HEK293 (cell line): ENCODE data around the gene ICE2.

Experiments
- CTCF ChIA-PET: fragments of 350-600 bp; formaldehyde crosslinking; extraction: SDS; loops from one replicate; lab custom pipeline; 2021; ENCODE audit warnings: antibody characterized with exemption; lab: Yijun Ruan, JAX
- POLR2A ChIA-PET: fragments of 300-600 bp; formaldehyde crosslinking; extraction: SDS; loops from one replicate; lab custom pipeline; 2020; ENCODE audit warnings: antibody characterized with exemption, inconsistent platforms; lab: Yijun Ruan, JAX
- H3K27ac ChIP-seq: fragments of 200-500 bp; sonication (Bioruptor generic); 2 replicates; pipeline ENCODE4 v1.5.1; 2014; ENCODE audit warnings: low read depth, low read length, control low read depth, inconsistent platforms; ENCODE audit errors: extremely low read depth
- H3K36me3 ChIP-seq, 2 experiments: fragments of 200-500 bp in 1 of 2; sonication (Bioruptor generic) in 1 of 2; 1 replicate in 1 of 2; 2 replicates in 1 of 2; pipeline ENCODE4 v1.5.1; 2014 to 2017; ENCODE audit warnings: inconsistent platforms in 2 of 2, low read length in 2 of 2; ENCODE audit not compliant: control insufficient read depth in 2 of 2, insufficient read depth in 1 of 2
- H3K4me1 ChIP-seq: fragments of 200-500 bp; sonication (Bioruptor generic); 2 replicates; pipeline ENCODE4 v1.5.1; 2014; ENCODE audit warnings: mild to moderate bottlenecking, low read length, inconsistent platforms; ENCODE audit not compliant: control insufficient read depth, insufficient read depth
- H3K4me3 ChIP-seq: 2 replicates; pipeline ENCODE4 v1.5.1; 2011; ENCODE audit warnings: low read depth, mild to moderate bottlenecking, control low read depth, low read length, moderate library complexity
- H3K9me3 ChIP-seq: fragments of 200-500 bp; sonication (Bioruptor generic); 2 replicates; pipeline ENCODE4 v1.5.1; 2014; ENCODE audit warnings: low read depth, low read length, inconsistent platforms; ENCODE audit not compliant: control insufficient read depth, insufficient read depth
- FEZF1 ChIP-seq: fragments of 450-650 bp; formaldehyde crosslinking; IDR thresholded peaks from 2 replicates; pipeline ENCODE4 v1.5.1; 2016; ENCODE audit warnings: missing biosample characterization, missing genetic modification characterization
- GFI1B ChIP-seq: fragments of 450-650 bp; formaldehyde crosslinking; IDR thresholded peaks from 2 replicates; pipeline ENCODE4 v1.5.1; 2016; ENCODE audit warnings: missing biosample characterization, missing genetic modification characterization
- GLIS2 ChIP-seq: fragments of 450-650 bp; formaldehyde crosslinking; IDR thresholded peaks from 2 replicates; pipeline ENCODE4 v1.5.1; 2016; ENCODE audit warnings: missing biosample characterization, missing genetic modification characterization
- KLF16 ChIP-seq: fragments of 450-650 bp; formaldehyde crosslinking; IDR thresholded peaks from 2 replicates; pipeline ENCODE4 v1.5.1; 2017; ENCODE audit warnings: missing biosample characterization, missing genetic modification characterization
- MZF1 ChIP-seq: fragments of 450-650 bp; formaldehyde crosslinking; IDR thresholded peaks from 2 replicates; pipeline ENCODE4 v1.5.1; 2017; ENCODE audit warnings: missing biosample characterization, missing genetic modification characterization, borderline replicate concordance
- OSR2 ChIP-seq: fragments of 450-650 bp; formaldehyde crosslinking; IDR thresholded peaks from 2 replicates; pipeline ENCODE4 v1.5.1; 2016; ENCODE audit warnings: missing biosample characterization, missing genetic modification characterization
- RBAK ChIP-seq: fragments of 450-650 bp; formaldehyde crosslinking; IDR thresholded peaks from 2 replicates; pipeline ENCODE4 v1.5.1; 2016; ENCODE audit warnings: missing biosample characterization, missing genetic modification characterization
- SCRT2 ChIP-seq: fragments of 450-650 bp; formaldehyde crosslinking; IDR thresholded peaks from 2 replicates; pipeline ENCODE4 v1.5.1; 2016; ENCODE audit warnings: missing biosample characterization, missing genetic modification characterization
- ZBTB1 ChIP-seq: fragments of 450-650 bp; formaldehyde crosslinking; IDR thresholded peaks from 2 replicates; pipeline ENCODE4 v1.5.1; 2016; ENCODE audit warnings: missing biosample characterization, missing genetic modification characterization
- ZNF169 ChIP-seq: fragments of 450-650 bp; formaldehyde crosslinking; IDR thresholded peaks from 2 replicates; pipeline ENCODE4 v1.5.1; 2016; ENCODE audit warnings: missing biosample characterization, missing genetic modification characterization
- ZNF19 ChIP-seq: fragments of 450-650 bp; formaldehyde crosslinking; IDR thresholded peaks from 2 replicates; pipeline ENCODE4; 2016; ENCODE audit warnings: missing biosample characterization, missing genetic modification characterization, low read depth
- ZNF23 ChIP-seq: fragments of 450-650 bp; formaldehyde crosslinking; IDR thresholded peaks from 2 replicates; pipeline ENCODE4 v1.5.1; 2016; ENCODE audit warnings: missing biosample characterization, missing genetic modification characterization, borderline replicate concordance
- ZNF266 ChIP-seq: fragments of 450-650 bp; formaldehyde crosslinking; IDR thresholded peaks from 2 replicates; pipeline ENCODE4 v1.5.1; 2016; ENCODE audit warnings: missing biosample characterization, missing genetic modification characterization, low read depth
- ZNF366 ChIP-seq: fragments of 450-650 bp; formaldehyde crosslinking; conservative IDR thresholded peaks from 2 replicates; pipeline ENCODE4 v1.5.1; 2016; ENCODE audit warnings: missing biosample characterization, missing genetic modification characterization
- ZNF394 ChIP-seq: fragments of 450-650 bp; formaldehyde crosslinking; IDR thresholded peaks from 2 replicates; pipeline ENCODE4 v1.5.1; 2016; ENCODE audit warnings: missing biosample characterization, missing genetic modification characterization, mild to moderate bottlenecking, moderate library complexity, borderline replicate concordance
- ZNF416 ChIP-seq: fragments of 450-650 bp; formaldehyde crosslinking; IDR thresholded peaks from 2 replicates; pipeline ENCODE4 v1.5.1; 2016; ENCODE audit warnings: missing biosample characterization, missing genetic modification characterization
- ZNF558 ChIP-seq: fragments of 450-650 bp; formaldehyde crosslinking; IDR thresholded peaks from 2 replicates; pipeline ENCODE4 v1.5.1; 2016; ENCODE audit warnings: missing biosample characterization, missing genetic modification characterization
- ZNF626 ChIP-seq: fragments of 450-650 bp; sonication (Bioruptor Pico); formaldehyde crosslinking; IDR thresholded peaks from 2 replicates; pipeline ENCODE4 v1.5.1; 2018; ENCODE audit warnings: missing biosample characterization, missing genetic modification characterization, inconsistent platforms
- ZNF768 ChIP-seq: fragments of 450-650 bp; formaldehyde crosslinking; IDR thresholded peaks from 2 replicates; pipeline ENCODE4 v1.5.1; 2018; ENCODE audit warnings: missing biosample characterization, mild to moderate bottlenecking, missing genetic modification characterization
- ZXDB ChIP-seq: fragments of 450-650 bp; formaldehyde crosslinking; IDR thresholded peaks from 2 replicates; pipeline ENCODE4 v1.5.1; 2016; ENCODE audit warnings: missing biosample characterization, missing genetic modification characterization
- TF ChIP-seq, protein P1 (sequence below): fragments of 450-650 bp; formaldehyde crosslinking; IDR thresholded peaks from 2 replicates; pipeline ENCODE4 v1.5.1; 2016; ENCODE audit warnings: missing biosample characterization, missing genetic modification characterization, low read depth
- TF ChIP-seq, protein P2 (sequence below): fragments of 450-650 bp; formaldehyde crosslinking; IDR thresholded peaks from 2 replicates; pipeline ENCODE4 v1.5.1; 2017; ENCODE audit warnings: missing biosample characterization, missing genetic modification characterization
- TF ChIP-seq, protein P3 (sequence below): fragments of 450-650 bp; formaldehyde crosslinking; IDR thresholded peaks from 2 replicates; pipeline ENCODE4 v1.5.1; 2016; ENCODE audit warnings: missing biosample characterization, missing genetic modification characterization, borderline replicate concordance
- TF ChIP-seq, protein P4 (sequence below): fragments of 450-650 bp; formaldehyde crosslinking; IDR thresholded peaks from 2 replicates; pipeline ENCODE4 v1.5.1; 2017; ENCODE audit warnings: missing biosample characterization, missing genetic modification characterization
- TF ChIP-seq, protein P5 (sequence below): fragments of 450-650 bp; formaldehyde crosslinking; IDR thresholded peaks from 2 replicates; pipeline ENCODE4 v1.5.1; 2016; ENCODE audit warnings: missing biosample characterization, missing genetic modification characterization
- TF ChIP-seq, protein P6 (sequence below): fragments of 450-650 bp; formaldehyde crosslinking; IDR thresholded peaks from 2 replicates; pipeline ENCODE4 v1.5.1; 2017; ENCODE audit warnings: missing biosample characterization, missing genetic modification characterization

Gene ICE2

DNA sequence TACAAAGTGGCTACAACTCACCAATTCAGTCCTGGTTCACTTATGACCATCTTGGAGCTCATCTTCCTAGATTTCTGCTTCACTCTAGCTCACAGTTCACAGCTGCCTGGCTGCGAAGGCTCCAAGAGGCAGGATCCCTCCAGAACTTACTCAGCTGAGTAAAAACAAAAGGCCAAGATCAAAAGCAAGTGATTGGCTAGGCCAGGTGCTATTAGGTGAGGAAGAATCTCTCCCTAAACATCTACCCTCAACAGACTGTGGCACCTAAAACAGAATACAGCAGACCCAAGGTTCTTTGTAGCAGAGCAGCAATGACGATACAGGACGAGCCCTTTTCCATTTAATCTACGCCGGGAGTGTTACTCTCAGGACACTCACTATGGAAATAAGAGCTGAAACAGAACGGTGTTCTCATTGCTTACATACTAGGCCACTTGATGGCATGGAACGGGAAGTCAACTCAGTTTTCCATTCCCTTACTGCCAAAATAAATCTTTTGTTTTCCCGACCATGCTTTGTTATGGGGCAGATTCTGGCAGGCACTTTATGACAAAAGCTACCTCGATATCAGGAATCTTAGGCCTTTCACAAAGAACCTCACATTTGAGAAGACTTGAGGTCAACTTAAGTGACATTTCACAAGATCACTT lies 901 bp downstream of the ICE2 start:
- Histone ChIP-seq H3K36me3 (peaks cover 5 to 18% of the 10 kb centered on the region in 2 experiments), H3K27ac (peak overlapping the region; percentile 71), H3K9me3 (no peaks in the 10 kb centered on the region), H3K4me1 (no peaks in the 10 kb centered on the region), H3K4me3 (peak overlapping the region; percentile 94)
- POLR2A ChIA-PET, result no interaction called here
- CTCF ChIA-PET, result interaction anchor here (1.5 kb wide), 1 partner anchor 11 kb away, joined by 4 read pairs; no protein-coding TSS in a partner anchor
- TF ChIP-seq SCRT2 (tag by site-specific recombination) (no peak), ZNF23 (tag by site-specific recombination) (no peak), GLIS2 (tag by site-specific recombination) (no peak), RBAK (no peak), ZNF558 (tag by site-specific recombination) (no peak), KLF16 (tag by site-specific recombination) (no peak), ZNF394 (tag by site-specific recombination) (no peak), ZNF19 (no peak), ZNF626 (tag by site-specific recombination) (no peak), ZNF768 (tag by site-specific recombination) (no peak), ZXDB (tag by site-specific recombination) (no peak), ZBTB1 (tag by site-specific recombination) (no peak), ZNF416 (tag by site-specific recombination) (no peak), ZNF366 (tag by site-specific recombination) (no peak), FEZF1 (tag by site-specific recombination) (no peak), ZNF169 (tag by site-specific recombination) (no peak), MZF1 (no peak)
- TF ChIP-seq, protein P1, sequence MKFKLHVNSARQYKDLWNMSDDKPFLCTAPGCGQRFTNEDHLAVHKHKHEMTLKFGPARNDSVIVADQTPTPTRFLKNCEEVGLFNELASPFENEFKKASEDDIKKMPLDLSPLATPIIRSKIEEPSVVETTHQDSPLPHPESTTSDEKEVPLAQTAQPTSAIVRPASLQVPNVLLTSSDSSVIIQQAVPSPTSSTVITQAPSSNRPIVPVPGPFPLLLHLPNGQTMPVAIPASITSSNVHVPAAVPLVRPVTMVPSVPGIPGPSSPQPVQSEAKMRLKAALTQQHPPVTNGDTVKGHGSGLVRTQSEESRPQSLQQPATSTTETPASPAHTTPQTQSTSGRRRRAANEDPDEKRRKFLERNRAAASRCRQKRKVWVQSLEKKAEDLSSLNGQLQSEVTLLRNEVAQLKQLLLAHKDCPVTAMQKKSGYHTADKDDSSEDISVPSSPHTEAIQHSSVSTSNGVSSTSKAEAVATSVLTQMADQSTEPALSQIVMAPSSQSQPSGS, result no peak
- TF ChIP-seq, protein P2, sequence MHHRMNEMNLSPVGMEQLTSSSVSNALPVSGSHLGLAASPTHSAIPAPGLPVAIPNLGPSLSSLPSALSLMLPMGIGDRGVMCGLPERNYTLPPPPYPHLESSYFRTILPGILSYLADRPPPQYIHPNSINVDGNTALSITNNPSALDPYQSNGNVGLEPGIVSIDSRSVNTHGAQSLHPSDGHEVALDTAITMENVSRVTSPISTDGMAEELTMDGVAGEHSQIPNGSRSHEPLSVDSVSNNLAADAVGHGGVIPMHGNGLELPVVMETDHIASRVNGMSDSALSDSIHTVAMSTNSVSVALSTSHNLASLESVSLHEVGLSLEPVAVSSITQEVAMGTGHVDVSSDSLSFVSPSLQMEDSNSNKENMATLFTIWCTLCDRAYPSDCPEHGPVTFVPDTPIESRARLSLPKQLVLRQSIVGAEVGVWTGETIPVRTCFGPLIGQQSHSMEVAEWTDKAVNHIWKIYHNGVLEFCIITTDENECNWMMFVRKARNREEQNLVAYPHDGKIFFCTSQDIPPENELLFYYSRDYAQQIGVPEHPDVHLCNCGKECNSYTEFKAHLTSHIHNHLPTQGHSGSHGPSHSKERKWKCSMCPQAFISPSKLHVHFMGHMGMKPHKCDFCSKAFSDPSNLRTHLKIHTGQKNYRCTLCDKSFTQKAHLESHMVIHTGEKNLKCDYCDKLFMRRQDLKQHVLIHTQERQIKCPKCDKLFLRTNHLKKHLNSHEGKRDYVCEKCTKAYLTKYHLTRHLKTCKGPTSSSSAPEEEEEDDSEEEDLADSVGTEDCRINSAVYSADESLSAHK, result no peak

DNA sequence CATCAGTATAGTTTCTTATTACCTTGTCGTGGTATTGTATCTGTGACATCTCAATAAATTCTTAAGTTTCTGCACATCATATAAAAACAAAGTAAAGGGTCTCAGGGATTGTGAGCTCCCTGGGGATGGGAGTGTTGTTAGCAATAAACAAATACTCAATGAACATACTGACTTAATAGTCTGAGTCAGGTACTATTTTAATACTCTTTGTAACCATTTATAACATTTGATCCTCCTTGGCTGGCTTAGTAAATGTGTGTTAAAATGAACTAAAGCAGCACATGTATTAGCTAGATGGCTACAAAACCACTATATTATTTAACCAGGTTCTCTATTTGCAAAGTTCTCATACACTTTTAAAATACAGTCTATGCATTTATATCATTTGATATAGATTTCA lies 1.8 kb downstream of the ICE2 start:
- ChIA-PET POLR2A (no interaction called here), CTCF (interaction anchor here (1.5 kb wide), 1 partner anchor 12 kb away, joined by 4 read pairs; no protein-coding TSS in a partner anchor)
- Histone ChIP-seq H3K4me1 (no peaks in the 10 kb centered on the region), H3K4me3 (no peak overlapping the region), H3K9me3 (no peaks in the 10 kb centered on the region), H3K27ac (no peak overlapping the region), H3K36me3 (peaks cover 8 to 24% of the 10 kb centered on the region in 2 experiments)
- TF ChIP-seq, protein P3, sequence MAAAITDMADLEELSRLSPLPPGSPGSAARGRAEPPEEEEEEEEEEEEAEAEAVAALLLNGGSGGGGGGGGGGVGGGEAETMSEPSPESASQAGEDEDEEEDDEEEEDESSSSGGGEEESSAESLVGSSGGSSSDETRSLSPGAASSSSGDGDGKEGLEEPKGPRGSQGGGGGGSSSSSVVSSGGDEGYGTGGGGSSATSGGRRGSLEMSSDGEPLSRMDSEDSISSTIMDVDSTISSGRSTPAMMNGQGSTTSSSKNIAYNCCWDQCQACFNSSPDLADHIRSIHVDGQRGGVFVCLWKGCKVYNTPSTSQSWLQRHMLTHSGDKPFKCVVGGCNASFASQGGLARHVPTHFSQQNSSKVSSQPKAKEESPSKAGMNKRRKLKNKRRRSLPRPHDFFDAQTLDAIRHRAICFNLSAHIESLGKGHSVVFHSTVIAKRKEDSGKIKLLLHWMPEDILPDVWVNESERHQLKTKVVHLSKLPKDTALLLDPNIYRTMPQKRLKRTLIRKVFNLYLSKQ (tag by site-specific recombination), result no peak
- TF ChIP-seq GFI1B (no peak), OSR2 (tag by site-specific recombination) (no peak), ZNF23 (tag by site-specific recombination) (no peak), ZNF266 (tag by site-specific recombination) (no peak)
- TF ChIP-seq, protein P4, sequence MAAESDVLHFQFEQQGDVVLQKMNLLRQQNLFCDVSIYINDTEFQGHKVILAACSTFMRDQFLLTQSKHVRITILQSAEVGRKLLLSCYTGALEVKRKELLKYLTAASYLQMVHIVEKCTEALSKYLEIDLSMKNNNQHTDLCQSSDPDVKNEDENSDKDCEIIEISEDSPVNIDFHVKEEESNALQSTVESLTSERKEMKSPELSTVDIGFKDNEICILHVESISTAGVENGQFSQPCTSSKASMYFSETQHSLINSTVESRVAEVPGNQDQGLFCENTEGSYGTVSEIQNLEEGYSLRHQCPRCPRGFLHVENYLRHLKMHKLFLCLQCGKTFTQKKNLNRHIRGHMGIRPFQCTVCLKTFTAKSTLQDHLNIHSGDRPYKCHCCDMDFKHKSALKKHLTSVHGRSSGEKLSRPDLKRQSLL (tag by site-specific recombination), result no peak
- TF ChIP-seq, protein P5, sequence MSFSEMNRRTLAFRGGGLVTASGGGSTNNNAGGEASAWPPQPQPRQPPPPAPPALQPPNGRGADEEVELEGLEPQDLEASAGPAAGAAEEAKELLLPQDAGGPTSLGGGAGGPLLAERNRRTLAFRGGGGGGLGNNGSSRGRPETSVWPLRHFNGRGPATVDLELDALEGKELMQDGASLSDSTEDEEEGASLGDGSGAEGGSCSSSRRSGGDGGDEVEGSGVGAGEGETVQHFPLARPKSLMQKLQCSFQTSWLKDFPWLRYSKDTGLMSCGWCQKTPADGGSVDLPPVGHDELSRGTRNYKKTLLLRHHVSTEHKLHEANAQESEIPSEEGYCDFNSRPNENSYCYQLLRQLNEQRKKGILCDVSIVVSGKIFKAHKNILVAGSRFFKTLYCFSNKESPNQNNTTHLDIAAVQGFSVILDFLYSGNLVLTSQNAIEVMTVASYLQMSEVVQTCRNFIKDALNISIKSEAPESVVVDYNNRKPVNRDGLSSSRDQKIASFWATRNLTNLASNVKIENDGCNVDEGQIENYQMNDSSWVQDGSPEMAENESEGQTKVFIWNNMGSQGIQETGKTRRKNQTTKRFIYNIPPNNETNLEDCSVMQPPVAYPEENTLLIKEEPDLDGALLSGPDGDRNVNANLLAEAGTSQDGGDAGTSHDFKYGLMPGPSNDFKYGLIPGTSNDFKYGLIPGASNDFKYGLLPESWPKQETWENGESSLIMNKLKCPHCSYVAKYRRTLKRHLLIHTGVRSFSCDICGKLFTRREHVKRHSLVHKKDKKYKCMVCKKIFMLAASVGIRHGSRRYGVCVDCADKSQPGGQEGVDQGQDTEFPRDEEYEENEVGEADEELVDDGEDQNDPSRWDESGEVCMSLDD (tag by site-specific recombination), result no peak
- TF ChIP-seq, protein P6, sequence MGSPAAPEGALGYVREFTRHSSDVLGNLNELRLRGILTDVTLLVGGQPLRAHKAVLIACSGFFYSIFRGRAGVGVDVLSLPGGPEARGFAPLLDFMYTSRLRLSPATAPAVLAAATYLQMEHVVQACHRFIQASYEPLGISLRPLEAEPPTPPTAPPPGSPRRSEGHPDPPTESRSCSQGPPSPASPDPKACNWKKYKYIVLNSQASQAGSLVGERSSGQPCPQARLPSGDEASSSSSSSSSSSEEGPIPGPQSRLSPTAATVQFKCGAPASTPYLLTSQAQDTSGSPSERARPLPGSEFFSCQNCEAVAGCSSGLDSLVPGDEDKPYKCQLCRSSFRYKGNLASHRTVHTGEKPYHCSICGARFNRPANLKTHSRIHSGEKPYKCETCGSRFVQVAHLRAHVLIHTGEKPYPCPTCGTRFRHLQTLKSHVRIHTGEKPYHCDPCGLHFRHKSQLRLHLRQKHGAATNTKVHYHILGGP (tag by site-specific recombination), result no peak
